WI38 (cell line): ENCODE measurements around the gene CEP76.
"Not testable (repeated sequence)": the region's sequence is repeated elsewhere in the genome, so short reads cannot be mapped to it uniquely, and the experiment has no call there.

Experiments used
- H3K4me3 ChIP-seq: 2 replicates; pipeline ENCODE4 v1.5.1; 2011; ENCODE audit warnings: low read depth, mild to moderate bottlenecking, control low read depth, low read length
- TF ChIP-seq, protein P1 (sequence below): IDR thresholded peaks from 2 replicates; pipeline ENCODE4 v1.5.1; 2012; ENCODE audit warnings: low read depth, mild to moderate bottlenecking, control low read depth, low read length

The CEP76 gene

DNA sequence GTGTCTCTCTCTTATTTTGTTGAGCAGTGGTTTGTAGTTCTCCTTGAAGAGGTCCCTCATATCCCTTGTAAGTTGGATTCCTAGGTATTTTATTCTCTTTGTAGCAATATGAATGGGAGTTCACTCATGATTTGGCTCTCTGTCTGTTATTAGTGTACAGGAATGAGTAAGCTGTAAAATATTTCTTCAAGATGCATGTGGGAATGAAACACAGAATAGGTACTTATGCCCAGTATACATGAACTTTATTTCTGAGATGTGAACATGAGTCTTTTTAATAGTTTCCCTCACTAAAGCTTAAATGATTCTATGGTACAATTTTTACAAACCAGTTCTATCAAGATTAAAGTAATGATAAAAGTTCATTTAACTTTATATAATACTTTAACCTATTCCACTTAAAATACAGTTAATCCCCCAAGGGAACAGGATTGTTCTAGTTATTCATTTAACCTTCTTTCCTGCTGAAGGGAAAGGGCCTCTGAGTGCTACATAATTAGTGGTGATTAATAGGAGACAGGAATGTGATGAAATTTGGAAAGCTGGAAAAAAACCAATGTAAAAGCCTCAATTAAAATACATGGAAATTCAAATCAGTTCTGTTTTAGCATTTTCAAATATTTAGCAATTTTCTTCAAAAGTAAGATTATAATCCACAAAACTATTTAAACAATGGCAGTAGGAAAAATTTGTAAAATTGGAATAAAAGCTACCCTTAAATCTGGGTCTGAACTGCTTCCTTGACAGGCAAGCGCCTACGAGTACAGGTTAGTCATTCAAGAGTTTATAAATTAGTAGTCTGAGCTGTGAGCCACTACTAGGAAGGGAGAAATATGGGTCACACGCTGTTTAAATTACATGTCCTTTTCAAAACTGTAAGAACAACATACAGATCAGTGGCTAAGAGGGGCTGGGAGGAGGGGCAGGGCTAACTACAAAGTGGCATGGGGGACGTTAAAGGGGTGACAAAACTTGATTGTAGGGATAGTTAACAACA, 73.5 kb downstream of the CEP76 start:
- TF ChIP-seq, protein P1, sequence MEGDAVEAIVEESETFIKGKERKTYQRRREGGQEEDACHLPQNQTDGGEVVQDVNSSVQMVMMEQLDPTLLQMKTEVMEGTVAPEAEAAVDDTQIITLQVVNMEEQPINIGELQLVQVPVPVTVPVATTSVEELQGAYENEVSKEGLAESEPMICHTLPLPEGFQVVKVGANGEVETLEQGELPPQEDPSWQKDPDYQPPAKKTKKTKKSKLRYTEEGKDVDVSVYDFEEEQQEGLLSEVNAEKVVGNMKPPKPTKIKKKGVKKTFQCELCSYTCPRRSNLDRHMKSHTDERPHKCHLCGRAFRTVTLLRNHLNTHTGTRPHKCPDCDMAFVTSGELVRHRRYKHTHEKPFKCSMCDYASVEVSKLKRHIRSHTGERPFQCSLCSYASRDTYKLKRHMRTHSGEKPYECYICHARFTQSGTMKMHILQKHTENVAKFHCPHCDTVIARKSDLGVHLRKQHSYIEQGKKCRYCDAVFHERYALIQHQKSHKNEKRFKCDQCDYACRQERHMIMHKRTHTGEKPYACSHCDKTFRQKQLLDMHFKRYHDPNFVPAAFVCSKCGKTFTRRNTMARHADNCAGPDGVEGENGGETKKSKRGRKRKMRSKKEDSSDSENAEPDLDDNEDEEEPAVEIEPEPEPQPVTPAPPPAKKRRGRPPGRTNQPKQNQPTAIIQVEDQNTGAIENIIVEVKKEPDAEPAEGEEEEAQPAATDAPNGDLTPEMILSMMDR, result no peak
- H3K4me3 ChIP-seq, result no peak overlapping the region

DNA sequence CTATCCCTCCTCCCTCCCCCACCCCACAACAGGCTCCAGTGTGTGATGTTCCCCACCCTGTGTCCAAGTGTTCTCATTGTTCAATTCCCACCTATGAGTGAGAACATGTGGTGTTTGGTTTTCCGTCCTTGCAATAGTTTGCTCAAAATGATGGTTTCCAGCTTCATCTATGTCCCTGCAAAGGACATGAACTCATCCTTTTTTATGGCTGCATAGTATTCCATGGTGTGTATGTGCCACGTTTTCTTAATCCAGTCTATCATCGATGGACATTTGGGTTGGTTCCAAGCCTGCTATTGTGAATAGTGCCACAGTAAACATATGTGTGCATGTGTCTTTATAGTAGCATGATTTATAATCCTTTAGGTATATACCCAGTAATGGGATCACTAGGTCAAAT, 75.3 kb downstream of the CEP76 start:
- not testable (repeated sequence) for H3K4me3 ChIP-seq

DNA sequence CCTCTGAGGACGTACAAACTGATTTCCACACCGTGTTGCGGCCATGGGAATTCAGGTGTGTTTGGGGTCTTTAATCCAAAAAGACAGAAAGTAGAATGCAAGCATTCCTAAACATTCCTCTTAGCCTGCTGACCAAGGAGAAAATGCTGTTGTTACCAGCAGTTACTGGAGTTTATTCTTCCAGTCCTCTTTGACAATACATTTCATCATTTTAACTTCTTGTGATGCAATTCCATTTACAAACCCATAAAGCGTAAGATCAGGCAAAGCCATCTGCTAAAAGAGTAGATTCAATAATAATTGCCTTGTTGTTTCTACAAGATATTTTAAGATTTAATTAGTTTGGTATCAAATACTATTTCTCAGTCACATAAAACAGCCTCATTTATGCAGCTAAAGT, 77.3 kb downstream of the CEP76 start:
- no peak overlapping the region for H3K4me3 ChIP-seq
- TF ChIP-seq, protein P1, result no peak
